GM18505 (cell line): ENCODE data around the gene GH1.
A peak's percentile ranks its signal among the peaks of the same experiment; 100 is the strongest.
"Not testable (repeated sequence)": the region's sequence is repeated elsewhere in the genome, so short reads cannot be mapped to it uniquely, and the experiment has no call there.

ENCODE experiments used
- ATAC-seq: cut with Tn5 transposase; IDR thresholded peaks from one replicate; pipeline ENCODE4 v1.9.1; 2021; ENCODE audit not compliant: unreplicated experiment
- POLR2A ChIP-seq: IDR thresholded peaks from 4 replicates; pipeline ENCODE4 v1.6.1; 2011; ENCODE audit warnings: borderline replicate concordance; ENCODE audit not compliant: insufficient read depth, insufficient read length; ENCODE audit errors: extremely low read depth

GH1 gene

GRCh38 chr17:63918789-63919305, at the start of gene GH1:
TSS of gene GH1 (minus strand) at chr17:63918839. CDS start at chr17:63918776, 63 bp downstream.
- not testable (repeated sequence) for ATAC-seq

DNA sequence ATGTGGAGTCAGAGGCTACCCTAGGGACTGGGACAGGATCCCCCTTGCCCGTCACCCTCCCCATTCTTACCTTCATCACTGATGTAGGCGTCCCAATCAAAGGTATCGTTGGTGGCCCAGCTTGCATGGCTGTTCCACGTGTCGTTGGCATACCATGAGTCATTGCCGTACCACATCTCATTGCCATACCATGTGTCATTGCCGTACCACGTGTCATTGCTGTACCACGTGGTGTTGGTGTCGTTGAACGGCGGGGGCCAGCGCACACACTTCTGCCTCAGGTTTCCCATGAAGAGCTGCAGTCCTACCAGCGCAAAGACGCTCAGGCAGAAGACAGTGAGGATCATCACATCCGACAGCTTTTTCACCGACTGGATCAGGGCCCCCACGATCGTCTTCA, 49.3 kb upstream of the GH1 start:
- no peak for ATAC-seq

GRCh38 chr17:63966646-63967264, 48.1 kb upstream of the GH1 start:
- no peak for ATAC-seq
- TF ChIP-seq POLR2A = no peak

More for the DNA sequence above, 49.3 kb upstream of the GH1 start:
- no peak for TF ChIP-seq POLR2A

GRCh38 chr17:63963123-63963522, 44.5 kb upstream of the GH1 start:
- no peak for TF ChIP-seq POLR2A
- ATAC-seq = no peak

DNA sequence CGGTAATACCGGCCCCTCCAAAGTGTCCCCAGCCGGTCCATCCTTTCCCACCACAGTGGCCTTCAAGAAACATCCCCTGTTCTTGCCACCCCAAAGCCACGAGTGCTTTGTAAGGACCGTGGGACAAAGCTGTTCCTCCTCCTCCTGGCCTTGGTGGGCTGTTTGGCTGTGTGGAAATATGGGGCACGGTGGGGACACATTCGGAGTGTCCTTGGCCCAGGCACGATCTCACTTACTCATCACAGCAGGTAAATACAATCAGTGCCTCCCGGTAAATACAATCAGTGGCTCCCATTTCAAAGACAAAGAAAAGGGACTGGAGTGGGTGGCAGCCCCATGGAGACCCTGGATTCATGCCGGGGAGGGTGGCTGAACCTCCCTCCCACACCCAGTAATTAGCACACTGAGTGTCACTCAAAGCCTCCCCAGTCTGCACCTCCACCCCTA, 43.7 kb upstream of the GH1 start:
- no peak for TF ChIP-seq POLR2A
- ATAC-seq = no peak

DNA sequence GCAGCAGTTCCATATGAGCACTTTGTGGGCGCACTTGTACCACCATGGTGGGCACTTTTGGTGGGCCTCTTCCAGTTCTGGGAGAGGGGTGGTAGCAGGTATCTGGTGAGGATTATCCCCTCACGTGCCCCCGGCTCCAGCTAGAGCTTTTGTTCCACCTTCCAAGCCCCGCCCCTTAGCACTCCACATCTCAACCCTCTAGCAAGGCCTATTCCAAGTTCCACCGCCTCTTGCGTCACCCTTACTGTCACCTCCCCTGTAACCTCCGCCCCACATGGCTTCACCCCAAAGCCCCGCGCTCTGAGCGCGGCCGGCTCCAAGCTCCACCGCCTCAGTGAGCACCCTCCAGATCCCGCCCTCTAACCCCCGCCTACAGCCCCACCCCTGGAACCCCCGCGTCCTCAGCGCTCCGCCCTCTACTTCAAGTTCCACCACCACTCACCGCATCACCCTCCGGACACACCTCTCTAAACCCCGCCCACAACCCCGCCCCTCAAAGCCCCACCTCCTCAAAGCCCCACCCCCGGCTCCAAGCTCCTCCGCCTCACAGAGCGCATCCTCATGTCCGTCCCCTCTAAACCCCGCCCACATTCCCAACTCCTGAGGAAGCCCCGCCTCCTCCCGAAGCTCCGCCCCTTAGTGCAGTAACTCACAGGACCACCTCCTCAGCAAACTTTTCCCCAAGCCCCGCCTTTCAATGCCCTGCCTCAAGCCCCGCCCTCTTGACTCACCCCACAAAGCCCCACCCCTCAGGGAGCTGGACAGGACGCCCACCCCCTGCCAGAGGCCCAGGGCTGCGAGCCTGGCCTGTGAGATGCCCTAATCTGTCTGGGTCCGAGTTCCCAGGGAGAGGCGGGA, 42.9 kb upstream of the GH1 start:
- no peak for ATAC-seq
- TF ChIP-seq POLR2A = no peak

GRCh38 chr17:63960430-63960829, 41.8 kb upstream of the GH1 start:
- TF ChIP-seq POLR2A = no peak
- no peak for ATAC-seq

DNA sequence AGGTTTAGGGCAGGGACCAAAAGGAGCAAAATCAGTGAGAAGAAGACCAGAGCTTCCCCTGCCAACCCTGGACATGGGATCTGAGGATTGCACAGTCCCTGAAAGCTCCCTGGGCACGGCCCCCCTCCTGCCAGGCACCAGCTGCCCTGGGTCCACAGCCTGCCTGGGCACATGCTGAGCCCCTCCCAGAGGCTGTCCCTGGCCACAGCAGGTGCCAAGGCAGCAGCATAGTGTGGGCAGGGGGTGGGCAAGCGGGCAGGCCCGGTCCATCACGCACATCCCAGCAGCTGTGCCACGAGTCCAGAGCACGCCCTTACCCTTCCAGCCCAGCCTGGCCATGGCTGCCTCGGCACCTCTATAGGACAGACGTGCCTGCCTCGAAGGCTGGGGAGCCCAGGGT, 41.4 kb upstream of the GH1 start:
- ATAC-seq = no peak
- TF ChIP-seq POLR2A = no peak

GRCh38 chr17:63956296-63956920, 37.8 kb upstream of the GH1 start:
- no peak for TF ChIP-seq POLR2A
- no peak for ATAC-seq

DNA sequence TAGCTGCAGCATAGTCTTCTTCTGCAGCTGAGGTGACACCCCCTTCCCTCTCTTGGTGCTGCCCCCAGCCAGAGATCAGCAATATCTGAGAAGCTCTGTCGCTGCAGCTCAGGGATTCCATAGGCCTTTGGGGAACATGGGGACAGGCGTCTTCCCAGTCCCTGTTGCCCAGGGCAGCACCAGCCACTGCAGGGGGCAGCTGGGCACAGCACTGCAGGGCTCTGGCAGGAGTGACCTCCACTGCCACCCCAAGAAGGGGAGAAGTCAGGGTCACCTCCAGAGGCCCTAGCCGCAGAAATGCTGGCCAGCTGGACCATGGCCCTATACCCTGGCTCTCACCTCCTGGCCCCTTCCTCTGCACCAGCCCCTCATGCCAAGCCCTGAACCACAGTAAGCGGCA, 37.2 kb upstream of the GH1 start:
- ATAC-seq = no peak
- TF ChIP-seq POLR2A = no peak

DNA sequence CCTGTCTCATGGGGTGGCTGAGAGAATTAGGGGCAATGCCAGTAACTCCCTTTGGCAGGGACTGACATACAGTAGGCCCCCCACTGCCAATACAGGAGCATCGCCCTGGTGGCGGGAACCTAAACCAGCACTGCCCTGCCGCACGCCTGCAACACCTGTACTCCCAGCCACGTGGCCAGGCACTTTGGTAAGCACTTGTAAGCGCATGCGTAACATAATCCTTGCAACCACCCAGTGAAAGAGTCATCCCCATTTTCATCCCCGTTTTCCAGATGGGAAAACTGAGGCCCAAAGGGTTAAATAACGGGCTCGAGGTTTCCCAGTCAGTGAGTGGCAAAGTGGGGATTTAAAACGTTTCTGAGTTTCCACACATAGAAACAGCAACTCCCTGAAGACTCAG, 36.6 kb upstream of the GH1 start:
- TF ChIP-seq POLR2A = no peak
- no peak for ATAC-seq

DNA sequence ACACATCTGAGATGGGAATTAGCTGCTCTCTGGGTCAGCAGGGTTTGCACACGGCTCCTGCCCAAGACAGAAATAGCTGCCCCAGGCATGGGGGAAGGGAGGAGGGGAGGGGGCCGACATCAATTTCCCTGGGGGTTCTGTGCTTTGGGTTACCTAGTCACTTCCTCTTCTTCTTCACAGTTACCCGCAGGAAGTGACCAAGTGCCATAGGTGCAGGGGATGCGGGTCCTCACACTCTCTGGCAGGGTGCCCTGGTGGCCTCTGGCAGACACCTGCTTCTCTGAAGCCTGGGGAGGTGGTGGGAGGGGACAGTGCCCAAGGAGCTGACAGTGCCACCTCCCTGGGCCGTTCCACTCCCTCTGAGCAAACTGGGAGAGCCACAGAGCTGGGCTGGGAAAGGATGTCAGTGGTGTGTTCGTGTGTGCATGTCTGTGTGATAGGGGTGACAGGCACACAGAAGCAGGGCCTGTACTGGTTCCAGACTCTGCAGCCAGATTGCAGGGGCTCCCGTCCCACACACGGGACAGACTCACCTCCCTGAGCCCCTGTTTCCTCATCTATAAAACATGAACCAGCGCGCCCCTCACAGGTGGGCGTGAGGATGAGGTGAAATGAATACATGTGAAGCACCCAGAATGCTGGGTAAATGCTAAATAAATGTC, 35.9 kb upstream of the GH1 start:
- TF ChIP-seq POLR2A = no peak
- ATAC-seq = peak; percentile 56
